ENCODE results near the gene GM2A.

DNA sequence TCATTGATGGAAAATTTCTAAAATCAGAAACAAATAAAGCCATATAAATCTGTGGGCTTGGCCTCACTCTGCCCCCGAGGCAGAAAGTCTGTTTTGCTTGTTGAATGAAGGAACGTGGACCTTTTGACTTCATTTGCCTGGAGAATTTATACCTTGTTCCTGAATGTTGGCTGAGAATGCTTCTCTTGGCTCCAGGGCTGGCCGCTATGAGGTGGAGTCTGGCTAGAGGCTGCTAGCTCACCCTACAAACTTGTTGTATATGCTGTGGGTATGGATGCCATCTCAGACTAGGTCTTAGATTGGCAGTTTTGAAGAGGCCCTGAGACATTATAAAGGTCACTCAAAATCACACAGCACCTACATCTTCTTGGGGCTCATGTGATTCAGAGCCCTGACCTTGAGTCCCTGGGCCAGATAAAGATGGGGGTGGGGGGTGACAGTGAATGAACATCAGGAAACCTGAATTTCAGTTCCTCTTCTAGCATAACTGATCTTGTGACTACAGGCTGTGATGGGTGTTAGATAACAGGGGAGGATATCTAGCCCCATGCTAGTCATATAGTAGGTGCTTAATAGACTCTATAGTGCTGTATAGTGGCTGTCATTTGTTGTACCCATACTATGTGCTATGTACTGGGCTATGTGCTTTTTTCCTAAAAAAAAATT lies 2.8 kb downstream of the GM2A start:
- TF ChIP-seq TEAD4 (IDR thresholded peaks at IDR 0.05; ENCODE audit: borderline replicate concordance, insufficient read depth): no peak
- no peak for TF ChIP-seq EP300 (IDR thresholded peaks at IDR 0.05; ENCODE audit: borderline replicate concordance in 1 of 2, low read depth in 1 of 2, low read length in 1 of 2)
- TF ChIP-seq, protein P1, sequence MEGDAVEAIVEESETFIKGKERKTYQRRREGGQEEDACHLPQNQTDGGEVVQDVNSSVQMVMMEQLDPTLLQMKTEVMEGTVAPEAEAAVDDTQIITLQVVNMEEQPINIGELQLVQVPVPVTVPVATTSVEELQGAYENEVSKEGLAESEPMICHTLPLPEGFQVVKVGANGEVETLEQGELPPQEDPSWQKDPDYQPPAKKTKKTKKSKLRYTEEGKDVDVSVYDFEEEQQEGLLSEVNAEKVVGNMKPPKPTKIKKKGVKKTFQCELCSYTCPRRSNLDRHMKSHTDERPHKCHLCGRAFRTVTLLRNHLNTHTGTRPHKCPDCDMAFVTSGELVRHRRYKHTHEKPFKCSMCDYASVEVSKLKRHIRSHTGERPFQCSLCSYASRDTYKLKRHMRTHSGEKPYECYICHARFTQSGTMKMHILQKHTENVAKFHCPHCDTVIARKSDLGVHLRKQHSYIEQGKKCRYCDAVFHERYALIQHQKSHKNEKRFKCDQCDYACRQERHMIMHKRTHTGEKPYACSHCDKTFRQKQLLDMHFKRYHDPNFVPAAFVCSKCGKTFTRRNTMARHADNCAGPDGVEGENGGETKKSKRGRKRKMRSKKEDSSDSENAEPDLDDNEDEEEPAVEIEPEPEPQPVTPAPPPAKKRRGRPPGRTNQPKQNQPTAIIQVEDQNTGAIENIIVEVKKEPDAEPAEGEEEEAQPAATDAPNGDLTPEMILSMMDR (IDR thresholded peaks at IDR 0.05): no peak
- no peak for TF ChIP-seq RCOR1 (IDR thresholded peaks at IDR 0.05; ENCODE audit: low read length)
- TF ChIP-seq, protein P2, sequence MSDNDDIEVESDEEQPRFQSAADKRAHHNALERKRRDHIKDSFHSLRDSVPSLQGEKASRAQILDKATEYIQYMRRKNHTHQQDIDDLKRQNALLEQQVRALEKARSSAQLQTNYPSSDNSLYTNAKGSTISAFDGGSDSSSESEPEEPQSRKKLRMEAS (IDR thresholded peaks at IDR 0.05; ENCODE audit: low read depth): no peak
- no peak for TF ChIP-seq MXI1 (IDR thresholded peaks at IDR 0.05; ENCODE audit: low read depth, low read length)
- no peak for TF ChIP-seq SIN3A (IDR thresholded peaks at IDR 0.05; ENCODE audit: borderline replicate concordance, low read depth, low read length)
- TF ChIP-seq SMC3 (IDR thresholded peaks at IDR 0.05; ENCODE audit: low read depth, low read length): no peak
- TF ChIP-seq GABPA (IDR thresholded peaks at IDR 0.05; ENCODE audit: low read depth): no peak

Measured in SK-N-SH (cell line).